Heart left ventricle (tissue), 16 donors: ENCODE data around the gene S100A16. TPM values are rescaled to one million over a fixed set of nuclear protein-coding genes. Genes with fewer than 3 reads are reported as not detected.

ENCODE experiments used
- ATAC-seq, 4 donors: fragments of 200-7000 bp; cut with Tn5 transposase; one replicate each; pipeline ENCODE4 v1.9.1; 2020 to 2022; ENCODE audit warnings: moderate library complexity in 4 of 4, mild to moderate bottlenecking in 3 of 4, moderate number of reproducible peaks in 1 of 4
- DNase-seq, 5 donors: peaks; one replicate each; pipeline ENCODE4 v3.0.0-alpha.2; 2020
- H3K27ac ChIP-seq, 12 donors: fragments of 200-600 bp; sonication (generic) in 4 of 12; one replicate each; pipeline versions ENCODE4 v1.5.0 to v1.8.0; 2016 to 2022; ENCODE audit warnings: mild to moderate bottlenecking in 2 of 12
- H3K27me3 ChIP-seq, 9 donors: fragments of 200-600 bp; sonication (generic) in 2 of 9; one replicate each; pipeline versions ENCODE4 v1.5.1 to v1.8.0; 2016 to 2022; ENCODE audit warnings: mild to moderate bottlenecking in 3 of 9
- H3K36me3 ChIP-seq, 9 donors: fragments of 200-600 bp; sonication (generic) in 2 of 9; one replicate each; pipeline versions ENCODE4 v1.5.0 to v1.8.0; 2018 to 2022; ENCODE audit warnings: mild to moderate bottlenecking in 2 of 9
- H3K4me1 ChIP-seq, 12 donors: fragments of 200-600 bp; sonication (generic) in 4 of 12; one replicate each; pipeline versions ENCODE4 v1.5.0 to v1.8.0; 2016 to 2022; ENCODE audit warnings: mild to moderate bottlenecking in 3 of 12
- H3K4me3 ChIP-seq, 12 donors: fragments of 200-600 bp; sonication (generic) in 4 of 12; one replicate each; pipeline versions ENCODE4 v1.5.0 to v1.8.0; 2017 to 2022; ENCODE audit warnings: mild to moderate bottlenecking in 9 of 12, moderate library complexity in 4 of 12
- H3K9me3 ChIP-seq, 12 donors: fragments of 200-600 bp; sonication (generic) in 4 of 12; one replicate each; pipeline versions ENCODE4 v1.5.0 to v1.8.0; 2016 to 2022; ENCODE audit warnings: mild to moderate bottlenecking in 1 of 12
- CTCF ChIP-seq, 12 donors: fragments of 200-600 bp; sonication (generic) in 4 of 12; IDR thresholded peaks; one replicate each; pipeline versions ENCODE4 v1.5.0 to v1.8.0; 2018 to 2022; ENCODE audit warnings: antibody characterized with exemption in 12 of 12, mild to moderate bottlenecking in 5 of 12
- POLR2A ChIP-seq, 2 donors: fragments of 450-650 bp; IDR thresholded peaks; one replicate each; pipeline ENCODE4 v1.6.1; 2017; ENCODE audit warnings: antibody characterized with exemption in 2 of 2, mild to moderate bottlenecking in 2 of 2, moderate library complexity in 2 of 2
- WGBS, 4 donors: extraction: QIAGEN DNeasy Blood & Tissue Kit in 2 of 4; methylation state at CpG; one replicate each; pipeline versions ENCODE4 v1.1.5 to v1.1.7; 2013 to 2018; 5-methylcytosine and 5-hydroxymethylcytosine counted together
- intact Hi-C, 10 donors: fragments of 100-400 bp; cut with DNase I; formaldehyde crosslinking; loops; one replicate each; pipeline versions ENCODE4 v1.11.1 to v1.14.2; 2022
- polyA plus RNA-seq, 2 donors: library from polyadenylated mRNA; stranded (reverse); fragments of 200-250 nt; gene quantifications; one replicate each; pipeline ENCODE4 v1.2.3, GENCODE V29; 2013
- total RNA-seq, 9 donors: library from RNA; depleted of rRNA in 2 of 9; stranded (reverse); fragments of >200 nt in 2 of 9; fragmentation: NEBNext Ultra II Directional in 3 of 9; extraction: Animal tissue kit (Norgen Biotek cat#: 25700) in 3 of 9; gene quantifications; one replicate each; pipeline versions ENCODE4 v1.1.0 to v1.2.4, GENCODE V29; 2016 to 2023
- donor health status: ischemic (EF 13 %, LVEDD 7.1; RV severe dilation, severe dysfunction).
- donor health status: healthy with polysubstance abuse.
- donor health status: DM: no; HTN: yes; CAD: no.
- donor health status: DM: no; HTN: no; CAD: no.
- donor health status: ischemic (EF 25% LVEDD 6.9; RV normal size, moderate dysfunction).
- donor health status: ischemic (EF 25% LVEDD 5.7; RV mildly dilated, moderate dysfunction).
- donor health status: healthy.
- donor health status: DM: yes; HTN: yes; CAD: no.
- donor health status: ischemic (EF 35%, LVEDD 5.7; RV mildly dilated, moderate dysfunction).
- donor health status: nonischemic (EF 11% LVEDD 7.7; RV severe dilation, severe dysfunction).
- donor health status: DM: yes; HTN: yes; CAD: no.
- donor health status: PGD.
- donor health status: ischemic (EF 29% LVEDD 5.4; RV normal size, mild dysfunction).
- donor health status: nonischemic (EF 23%, LVEDD 6.1; RV moderate dilation, normal function).

Gene S100A16
- total and polyA plus RNA-seq, 11 donors = 37.2 to 233 (median 70.3) TPM

- intact Hi-C loops = loop anchor here in 4 of 10 donors (5.0 to 10.0 kb wide), 2 partner anchors 85 to 87 kb away; no protein-coding TSS in a partner anchor
- WGBS, 4 donors = 79 to 82% (median 80%) methylated on average over 9 of the region's 9 CpGs
Measured at GRCh38 chr1:153659656-153660055, 46.7 kb upstream of the S100A16 start.

GRCh38 chr1:153659175-153659534 is 46.2 kb upstream of the S100A16 start:
- Histone ChIP-seq H3K4me1 (peaks cover 0 to 18% (median 12%) of the 10 kb centered on the region in 12 donors), H3K27ac (peak overlapping the region; percentile 88 to 99 (median 96)), H3K27me3 (no peaks in the 10 kb centered on the region), H3K4me3 (peak overlapping the region; percentile 48 to 96 (median 82)), H3K36me3 (peaks cover 0 to 47% (median 40%) of the 10 kb centered on the region in 9 donors), H3K9me3 (no peaks in the 10 kb centered on the region)
- DNase-seq = peak in 1 of 5 donors; percentile 22
- peak in 2 of 4 donors; percentile 1 to 7 for ATAC-seq
- intact Hi-C loops = loop anchor here in 1 of 10 donors (10.0 kb wide), 1 partner anchor 84 kb away; no protein-coding TSS in a partner anchor
- TF ChIP-seq CTCF (IDR thresholded peaks at IDR 0.05) = no peak
- TF ChIP-seq POLR2A (IDR thresholded peaks at IDR 0.05) = no peak
- WGBS, 4 donors = 31 to 35% (median 34%) methylated on average over 8 of the region's 8 CpGs

More at GRCh38 chr1:153659656-153660055, 46.7 kb upstream of the S100A16 start:
- ATAC-seq (no peak), DNase-seq (peak in 1 of 5 donors; percentile 9)
- Histone ChIP-seq H3K4me1 (peaks cover 0 to 18% (median 12%) of the 10 kb centered on the region in 12 donors), H3K36me3 (peaks cover 0 to 52% (median 45%) of the 10 kb centered on the region in 9 donors), H3K9me3 (no peaks in the 10 kb centered on the region), H3K27me3 (no peaks in the 10 kb centered on the region), H3K4me3 (peak overlapping the region in 10 of 12 donors; percentile 67 to 96 (median 82)), H3K27ac (peak overlapping the region in 6 of 12 donors; percentile 8 to 99 (median 98))
- no peak for TF ChIP-seq CTCF (IDR thresholded peaks at IDR 0.05)
- no peak for TF ChIP-seq POLR2A (IDR thresholded peaks at IDR 0.05)

GRCh38 chr1:153658400-153659174 is 45.6 kb upstream of the S100A16 start, which contains the start of gene SNAPIN:
SNAPIN (plus strand) TSS chr1:153658703; CDS start chr1:153658744, 41 bp downstream.
- peaks cover 0 to 41% (median 34%) of the 10 kb centered on the region in 9 donors for H3K36me3 ChIP-seq
- peak; percentile 93 to 95 (median 95) for DNase-seq
- peak within 1 kb of the TSS; percentile 48 to 96 (median 82) for H3K4me3 ChIP-seq
- peak within 1 kb of the TSS; percentile 88 to 99 (median 96) for H3K27ac ChIP-seq
- WGBS, 4 donors = 2 to 4% (median 3%) methylated on average over 27 to 53 of the region's 53 CpGs
- no peaks in the 10 kb centered on the region for H3K9me3 ChIP-seq
- peak; percentile 94 to 98 (median 98) for ATAC-seq
- TF ChIP-seq POLR2A (IDR thresholded peaks at IDR 0.05) = peak in 1 of 2 donors; percentile 70
- peak in 7 of 12 donors; percentile 10 to 46 (median 29) for TF ChIP-seq CTCF (IDR thresholded peaks at IDR 0.05)
- peaks cover 0 to 18% (median 12%) of the 10 kb centered on the region in 12 donors for H3K4me1 ChIP-seq
- no peaks in the 10 kb centered on the region for H3K27me3 ChIP-seq
- intact Hi-C loops = loop anchor here in 1 of 10 donors (10.0 kb wide), 1 partner anchor 84 kb away; no protein-coding TSS in a partner anchor

GRCh38 chr1:153655333-153655732 is 42.4 kb upstream of the S100A16 start:
- intact Hi-C loops = loop anchor here in 1 of 10 donors (10.0 kb wide), 1 partner anchor 81 kb away; no protein-coding TSS in a partner anchor
- WGBS, 4 donors = 85 to 94% (median 90%) methylated on average over 3 of the region's 3 CpGs
- H3K36me3 ChIP-seq = peaks cover 0 to 8% (median 2%) of the 10 kb centered on the region in 9 donors
- no peak for ATAC-seq
- no peaks in the 10 kb centered on the region for H3K27me3 ChIP-seq
- TF ChIP-seq POLR2A (IDR thresholded peaks at IDR 0.05) (no peak), CTCF (IDR thresholded peaks at IDR 0.05) (no peak)
- no peak overlapping the region for H3K4me3 ChIP-seq
- no peak for DNase-seq
- H3K27ac ChIP-seq = no peak overlapping the region
- peaks cover 0 to 29% (median 14%) of the 10 kb centered on the region in 12 donors for H3K4me1 ChIP-seq
- no peaks in the 10 kb centered on the region for H3K9me3 ChIP-seq
